ENCODE data around the gene GALNT1. TPM values are rescaled to one million over a fixed set of nuclear protein-coding genes. Genes with fewer than 3 reads are reported as not detected.

Gene GALNT1
- total RNA-seq, 1 experiment from 2014 or later: 25.6 TPM

GRCh38 chr18:35604369-35604768, 22.8 kb downstream of the GALNT1 start:
- no peaks in the 10 kb centered on the region for H3K36me3 ChIP-seq (ENCODE audit: insufficient read depth, low read length, poor library complexity, severe bottlenecking)
- intact Hi-C loops (cut with micrococcal nuclease; ENCODE audit: unreplicated experiment): no loop called here

GRCh38 chr18:35605686-35606417, 24.3 kb downstream of the GALNT1 start:
- H3K4me1 ChIP-seq (ENCODE audit: insufficient read depth, low read length, poor library complexity, severe bottlenecking): no peaks in the 10 kb centered on the region
- H3K4me3 ChIP-seq (ENCODE audit: low read depth, low read length, poor library complexity, severe bottlenecking): no peak overlapping the region
- intact Hi-C loops (cut with micrococcal nuclease; ENCODE audit: unreplicated experiment): no loop called here
- ChIA-PET CTCF (no interaction called here), POLR2A (ENCODE audit: low non-redundant PET) (no interaction called here)
- no peaks in the 10 kb centered on the region for H3K36me3 ChIP-seq (ENCODE audit: insufficient read depth, low read length, poor library complexity, severe bottlenecking)
- H3K9me3 ChIP-seq (ENCODE audit: low read depth, low read length, poor library complexity, severe bottlenecking): peaks cover 21% of the 10 kb centered on the region
- BruUV-seq (replicated peaks): no TSS peak
- no peak for DNase-seq (ENCODE audit: low spot score)
- H3K27ac ChIP-seq (ENCODE audit: low read depth, low read length, poor library complexity, severe bottlenecking): no peak overlapping the region
- no peak for TF ChIP-seq CTCF (conservative IDR thresholded peaks at IDR 0.05; ENCODE audit: low read depth, low read length)
- no peak for TF ChIP-seq EZH2 (IDR thresholded peaks at IDR 0.05; ENCODE audit: borderline replicate concordance, low read depth, low read length, poor library complexity, severe bottlenecking)
- no peaks in the 10 kb centered on the region for H3K27me3 ChIP-seq (replicated peaks; ENCODE audit: insufficient read depth, low read depth, low read length, poor library complexity)

More at GRCh38 chr18:35604369-35604768, 22.8 kb downstream of the GALNT1 start:
- Histone ChIP-seq H3K4me3 (ENCODE audit: low read depth, low read length, poor library complexity, severe bottlenecking) (no peak overlapping the region), H3K27me3 (replicated peaks; ENCODE audit: insufficient read depth, low read depth, low read length, poor library complexity) (no peaks in the 10 kb centered on the region), H3K27ac (ENCODE audit: low read depth, low read length, poor library complexity, severe bottlenecking) (no peak overlapping the region), H3K9me3 (ENCODE audit: low read depth, low read length, poor library complexity, severe bottlenecking) (peaks cover 21% of the 10 kb centered on the region), H3K4me1 (ENCODE audit: insufficient read depth, low read length, poor library complexity, severe bottlenecking) (no peaks in the 10 kb centered on the region)
- TF ChIP-seq CTCF (conservative IDR thresholded peaks at IDR 0.05; ENCODE audit: low read depth, low read length) (no peak), EZH2 (IDR thresholded peaks at IDR 0.05; ENCODE audit: borderline replicate concordance, low read depth, low read length, poor library complexity, severe bottlenecking) (no peak)
- ChIA-PET CTCF (no interaction called here), POLR2A (ENCODE audit: low non-redundant PET) (no interaction called here)
- BruUV-seq (replicated peaks): no TSS peak
- no peak for DNase-seq (ENCODE audit: low spot score)

GRCh38 chr18:35609236-35609635, 27.7 kb downstream of the GALNT1 start:
- CTCF ChIA-PET: no interaction called here
- BruUV-seq (replicated peaks): no TSS peak
- POLR2A ChIA-PET (ENCODE audit: low non-redundant PET): no interaction called here
- intact Hi-C loops (cut with micrococcal nuclease; ENCODE audit: unreplicated experiment): no loop called here
- Histone ChIP-seq H3K27me3 (replicated peaks; ENCODE audit: insufficient read depth, low read depth, low read length, poor library complexity) (no peaks in the 10 kb centered on the region), H3K4me3 (ENCODE audit: low read depth, low read length, poor library complexity, severe bottlenecking) (no peak overlapping the region), H3K4me1 (ENCODE audit: insufficient read depth, low read length, poor library complexity, severe bottlenecking) (no peaks in the 10 kb centered on the region), H3K36me3 (ENCODE audit: insufficient read depth, low read length, poor library complexity, severe bottlenecking) (no peaks in the 10 kb centered on the region), H3K27ac (ENCODE audit: low read depth, low read length, poor library complexity, severe bottlenecking) (no peak overlapping the region), H3K9me3 (ENCODE audit: low read depth, low read length, poor library complexity, severe bottlenecking) (no peaks in the 10 kb centered on the region)
- no peak for DNase-seq (ENCODE audit: low spot score)
- TF ChIP-seq CTCF (conservative IDR thresholded peaks at IDR 0.05; ENCODE audit: low read depth, low read length) (no peak), EZH2 (IDR thresholded peaks at IDR 0.05; ENCODE audit: borderline replicate concordance, low read depth, low read length, poor library complexity, severe bottlenecking) (no peak)
